HepG2 (cell line): ENCODE results near the gene CEP164. TPM values are rescaled to one million over a fixed set of nuclear protein-coding genes. Genes with fewer than 3 reads are reported as not detected.

Experiments used
- ATAC-seq: fragments of 200-7000 bp; cut with Tn5 transposase; 3 replicates; pipeline ENCODE4 v1.9.1; 2020; ENCODE audit warnings: mild to moderate bottlenecking, moderate library complexity
- BruUV-seq: library from RNA; stranded (reverse); fragments of 400-500 nt; replicated peaks from 2 replicates; lab custom pipeline; 2021; lab: Mats Ljungman, UMichigan
- CTCF ChIA-PET: fragments of 300-600 bp; formaldehyde crosslinking; extraction: SDS; loops from one replicate; lab custom pipeline; 2021; ENCODE audit warnings: low total read pairs, inconsistent platforms, low intra/inter-chr PET ratio; lab: Yijun Ruan, JAX
- POLR2A ChIA-PET: fragments of 350-600 bp; sonication (Branson Sonifier 250); formaldehyde crosslinking; loops from one replicate; lab custom pipeline; 2020; ENCODE audit warnings: antibody characterized with exemption, inconsistent platforms; lab: Yijun Ruan, JAX
- DNase-seq: peaks from one replicate; pipeline ENCODE4 v3.0.0-alpha.2; 2015; ENCODE audit warnings: low spot score
- FAIRE-seq: peaks from 3 replicates; lab custom pipeline; 2011; peaks lifted over from hg19 to GRCh38; lab: Jason Lieb, UNC
- H2AFZ ChIP-seq: one replicate; pipeline ENCODE4 v1.6.1; 2011; ENCODE audit warnings: low read length, inconsistent platforms
- H3K27ac ChIP-seq: fragments of 300-600 bp; 3 replicates; pipeline ENCODE4 v1.8.0; 2011; ENCODE audit warnings: mixed run types, mild to moderate bottlenecking, mixed read lengths, low read length, inconsistent platforms; ENCODE audit not compliant: insufficient read depth; ENCODE audit errors: extremely low read length
- H3K27me3 ChIP-seq, 2 experiments: fragments of 200-600 bp in 1 of 2; 2 replicates in 1 of 2; 3 replicates in 1 of 2; pipeline versions ENCODE4 v1.6.0 to v1.8.0; 2011; ENCODE audit warnings: low read length in 2 of 2, mild to moderate bottlenecking in 2 of 2, moderate library complexity in 2 of 2, inconsistent platforms in 1 of 2; ENCODE audit not compliant: insufficient read depth in 2 of 2, control insufficient read depth in 1 of 2
- H3K36me3 ChIP-seq, 2 experiments: fragments of 200-600 bp in 1 of 2; replicated peaks in 1 of 2; 2 replicates in 1 of 2; 3 replicates in 1 of 2; pipeline versions ENCODE4 v1.5.1 to v1.8.0; 2011; ENCODE audit warnings: low read length in 2 of 2, inconsistent platforms in 1 of 2; ENCODE audit not compliant: insufficient read depth in 2 of 2, control insufficient read depth in 1 of 2
- H3K4me1 ChIP-seq: 2 replicates; pipeline ENCODE4 v1.5.1; 2012; ENCODE audit warnings: low read length, inconsistent platforms; ENCODE audit not compliant: insufficient read depth
- H3K4me2 ChIP-seq: 2 replicates; pipeline ENCODE4 v1.6.0; 2011; ENCODE audit warnings: low read depth, low read length, inconsistent platforms
- H3K4me3 ChIP-seq, 3 experiments: fragments of 200-600 bp in 1 of 3; sonication (generic), shearing (Covaris generic) in 1 of 3; replicated peaks in 1 of 3; 2 replicates each; pipeline ENCODE4 v1.5.1; 2011 to 2016; ENCODE audit warnings: low read length in 3 of 3, inconsistent platforms in 2 of 3, low read depth in 2 of 3, mild to moderate bottlenecking in 2 of 3, control low read depth in 1 of 3, mixed read lengths in 1 of 3; ENCODE audit not compliant: insufficient read depth in 1 of 3
- H3K79me2 ChIP-seq: one replicate; pipeline ENCODE4 v1.6.1; 2011; ENCODE audit warnings: low read length, inconsistent platforms; ENCODE audit not compliant: insufficient read depth
- H3K9ac ChIP-seq: 2 replicates; pipeline ENCODE4 v1.6.0; 2011; ENCODE audit warnings: mild to moderate bottlenecking, low read depth, low read length, inconsistent platforms; ENCODE audit not compliant: insufficient read depth
- H3K9me3 ChIP-seq: 2 replicates; pipeline ENCODE4 v1.5.1; 2012; ENCODE audit warnings: mild to moderate bottlenecking, low read length
- H4K20me1 ChIP-seq: 2 replicates; pipeline ENCODE4 v1.6.0; 2011; ENCODE audit warnings: inconsistent platforms, mild to moderate bottlenecking, low read length, moderate library complexity; ENCODE audit not compliant: insufficient read depth
- ATF4 ChIP-seq, 2 experiments: fragments of 450-650 bp in 1 of 2; sonication (generic) in 1 of 2; formaldehyde crosslinking; IDR thresholded peaks; 2 replicates each; pipeline versions ENCODE4 v1.5.0 to v1.8.0; 2020 to 2022; ENCODE audit warnings: mild to moderate bottlenecking in 1 of 2, missing genetic modification reagents in 1 of 2
- RARA ChIP-seq: IDR thresholded peaks from 2 replicates; pipeline ENCODE4 v1.6.1; 2016; ENCODE audit warnings: missing genetic modification reagents, missing compliant biosample characterization
- SNRNP70 ChIP-seq: fragments of 200-400 bp; formaldehyde crosslinking; IDR thresholded peaks from 2 replicates; pipeline ENCODE4 v1.6.1; 2017; ENCODE audit warnings: mild to moderate bottlenecking, low read depth, low read length, moderate library complexity
- U2AF1 ChIP-seq: fragments of 200-400 bp; formaldehyde crosslinking; optimal IDR thresholded peaks from 2 replicates; pipeline ENCODE3; 2017; ENCODE audit warnings: mild to moderate bottlenecking, low read depth, low read length
- ZNF282 ChIP-seq: fragments of 450-650 bp; IDR thresholded peaks from 2 replicates; pipeline ENCODE4 v1.6.1; 2018; ENCODE audit not compliant: partially characterized antibody
- ZNF3 ChIP-seq: IDR thresholded peaks from 2 replicates; pipeline ENCODE4 v1.7.0; 2017; ENCODE audit warnings: inconsistent platforms
- ZNF484 ChIP-seq: sonication (generic); formaldehyde crosslinking; IDR thresholded peaks from 2 replicates; pipeline ENCODE4 v1.5.1; 2020; ENCODE audit warnings: mild to moderate bottlenecking, low read depth, missing genetic modification reagents, borderline replicate concordance
- ZNF619 ChIP-seq: sonication (generic); formaldehyde crosslinking; IDR thresholded peaks from 2 replicates; pipeline ENCODE4 v1.4.0; 2020; ENCODE audit warnings: mild to moderate bottlenecking, missing genetic modification reagents
- WGBS: methylation state at CpG from one replicate; pipeline ENCODE4 v1.1.6; 2017; ENCODE audit warnings: low lambda C conversion rate; 5-methylcytosine and 5-hydroxymethylcytosine counted together
- in situ Hi-C: cut with HindIII; loops from 2 replicates; pipeline ENCODE4 v1.10.0; 2017; ENCODE audit warnings: low pct_unique_long_range_greater_than_20kb; ENCODE audit not compliant: extremely low pct_ligation_motif_present
- intact Hi-C: fragments of 100-400 bp; cut with micrococcal nuclease; formaldehyde crosslinking; loops from one replicate; pipeline ENCODE4 v1.10.0; 2022; ENCODE audit not compliant: unreplicated experiment
- polyA plus RNA-seq, 8 experiments: library from polyadenylated mRNA; depleted of rRNA in 3 of 8; stranded (reverse) in 7 of 8; unstranded in 1 of 8; fragments of >200 nt; fragmentation: Illumina TruSeq in 4 of 8; extraction: Trizol in 4 of 8; gene quantifications; 2 replicates each; pipeline versions ENCODE4 v1.2.1 to v1.2.3, GENCODE V29; 2011 to 2016; ENCODE audit warnings: low read depth in 4 of 8, missing spikeins in 1 of 8, mixed read lengths in 1 of 8; ENCODE audit not compliant: insufficient read depth in 1 of 8
- total RNA-seq, 5 experiments: library from RNA; depleted of rRNA; stranded (reverse); fragments of >200 nt; fragmentation: Illumina TruSeq; extraction: Trizol; gene quantifications; 2 replicates each; pipeline ENCODE4 v1.2.3, GENCODE V29; 2016; ENCODE audit warnings: low read depth in 1 of 5

CEP164 gene
- total and polyA plus RNA-seq, 2 of the 13 experiments (the other 11 are each of a cell fraction or from before 2014, with no cell fraction given): 11.4 to 15.2 TPM

GRCh38 chr11:117375960-117376359 lies 48.3 kb downstream of the CEP164 start (continued):
- TF ChIP-seq RARA (CRISPR knock-in tag) (no peak), ZNF619 (no peak), SNRNP70 (no peak), U2AF1 (no peak), ZNF484 (CRISPR knock-in tag) (no peak), ZNF282 (no peak), ATF4 (CRISPR knock-in tag; IDR thresholded peaks at IDR 0.05) (no peak)
- TF ChIP-seq, all 625 proteins: peak for 0

GRCh38 chr11:117376517-117376916 lies 48.9 kb downstream of the CEP164 start:
- Histone ChIP-seq H3K4me3 (no peak overlapping the region), H2AFZ (no peak overlapping the region), H3K27ac (no peak overlapping the region), H3K79me2 (no peaks in the 10 kb centered on the region), H3K27me3 (no peaks in the 10 kb centered on the region), H4K20me1 (no peaks in the 10 kb centered on the region), H3K9ac (no peak overlapping the region), H3K4me1 (no peaks in the 10 kb centered on the region), H3K36me3 (peaks cover 17 to 37% of the 10 kb centered on the region in 2 experiments), H3K9me3 (no peaks in the 10 kb centered on the region), H3K4me2 (no peak overlapping the region)
- no TSS peak for BruUV-seq
- ChIA-PET CTCF (no interaction called here), POLR2A (no interaction called here)
- DNase-seq (no peak), FAIRE-seq (no peak), ATAC-seq (no peak)
- WGBS: 100% methylated on average over 2 of the region's 2 CpGs
- in situ Hi-C loops (no loop called here), intact Hi-C loops (no loop called here)
- TF ChIP-seq ZNF3: no peak
